Thyroid gland (tissue), 4 donors: Measurements from ENCODE around the gene DBT.

Source experiments
- CTCF ChIP-seq, 6 experiments: fragments of 200-600 bp in 3 of 6; fragments of 450-650 bp in 3 of 6; sonication (generic) in 3 of 6; IDR thresholded peaks; one replicate each; pipeline ENCODE4 v1.5.1; 2016 to 2019; ENCODE audit warnings: antibody characterized with exemption in 6 of 6, mild to moderate bottlenecking in 2 of 6, inconsistent platforms in 1 of 6, moderate library complexity in 1 of 6
- POLR2A ChIP-seq, 2 donors: fragments of 450-650 bp; IDR thresholded peaks; one replicate each; pipeline ENCODE4 v1.6.1; 2017; ENCODE audit warnings: antibody characterized with exemption in 2 of 2, mild to moderate bottlenecking in 2 of 2, moderate library complexity in 1 of 2

GRCh38 chr1:100137602-100138001, 112.0 kb downstream of the DBT start:
- TF ChIP-seq CTCF (IDR thresholded peaks at IDR 0.05): no peak
- TF ChIP-seq POLR2A (IDR thresholded peaks at IDR 0.05): no peak
